Measurements from ENCODE around the gene NRXN3.

NRXN3 gene

DNA sequence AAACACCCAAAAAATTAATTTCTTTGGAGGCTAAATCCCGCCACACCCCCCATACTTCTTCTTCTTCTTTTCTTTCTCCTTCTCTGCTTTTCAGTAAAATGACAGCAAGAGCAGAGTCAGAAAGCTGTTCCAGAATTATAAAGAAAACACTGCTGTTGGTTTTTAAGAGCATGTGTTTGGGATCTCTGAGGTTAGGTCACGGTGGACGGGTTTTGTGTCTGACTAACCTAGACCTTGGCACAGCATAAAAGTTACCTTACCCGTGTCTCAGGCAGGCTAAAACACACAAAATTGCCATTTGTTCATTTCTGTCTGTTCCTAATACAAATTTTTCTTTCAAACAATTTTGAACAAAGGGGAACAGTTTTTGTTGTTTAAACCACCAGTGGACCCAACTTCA lies 540.8 kb downstream of the NRXN3 start:
- no peak for DNase-seq (ENCODE audit: low read depth in 2 of 2)

DNA sequence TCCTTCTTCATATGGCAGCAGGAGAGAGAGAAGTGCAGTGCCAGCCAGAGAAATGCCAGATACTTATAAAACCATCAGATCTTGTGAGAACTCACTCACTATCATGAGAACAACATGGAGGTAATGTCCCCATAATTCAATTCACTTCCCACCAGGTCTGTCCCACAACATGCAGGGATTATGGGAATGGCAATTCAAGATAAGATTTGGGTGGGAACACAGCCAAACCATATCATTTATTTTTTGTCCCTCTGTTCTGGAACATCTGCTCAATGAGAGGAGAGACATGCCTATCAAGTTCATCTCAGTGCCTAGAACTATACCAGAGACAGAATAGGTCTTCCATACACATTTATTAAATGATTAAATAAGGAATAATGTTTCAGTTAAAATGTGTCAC lies 543.5 kb downstream of the NRXN3 start:
- DNase-seq (ENCODE audit: low read depth in 2 of 2), result no peak

DNA sequence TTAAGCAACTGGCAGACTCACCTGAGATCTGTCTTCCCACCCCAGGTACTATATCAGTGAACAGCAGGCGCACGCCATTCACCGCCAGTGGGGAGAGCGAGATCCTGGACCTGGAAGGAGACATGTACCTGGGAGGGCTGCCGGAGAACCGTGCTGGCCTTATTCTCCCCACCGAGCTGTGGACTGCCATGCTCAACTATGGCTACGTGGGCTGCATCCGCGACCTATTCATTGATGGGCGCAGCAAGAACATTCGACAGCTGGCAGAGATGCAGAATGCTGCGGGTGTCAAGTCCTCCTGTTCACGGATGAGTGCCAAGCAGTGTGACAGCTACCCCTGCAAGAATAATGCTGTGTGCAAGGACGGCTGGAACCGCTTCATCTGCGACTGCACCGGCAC lies 544.5 kb downstream of the NRXN3 start:
- DNase-seq (ENCODE audit: low read depth in 2 of 2), result no peak

DNA sequence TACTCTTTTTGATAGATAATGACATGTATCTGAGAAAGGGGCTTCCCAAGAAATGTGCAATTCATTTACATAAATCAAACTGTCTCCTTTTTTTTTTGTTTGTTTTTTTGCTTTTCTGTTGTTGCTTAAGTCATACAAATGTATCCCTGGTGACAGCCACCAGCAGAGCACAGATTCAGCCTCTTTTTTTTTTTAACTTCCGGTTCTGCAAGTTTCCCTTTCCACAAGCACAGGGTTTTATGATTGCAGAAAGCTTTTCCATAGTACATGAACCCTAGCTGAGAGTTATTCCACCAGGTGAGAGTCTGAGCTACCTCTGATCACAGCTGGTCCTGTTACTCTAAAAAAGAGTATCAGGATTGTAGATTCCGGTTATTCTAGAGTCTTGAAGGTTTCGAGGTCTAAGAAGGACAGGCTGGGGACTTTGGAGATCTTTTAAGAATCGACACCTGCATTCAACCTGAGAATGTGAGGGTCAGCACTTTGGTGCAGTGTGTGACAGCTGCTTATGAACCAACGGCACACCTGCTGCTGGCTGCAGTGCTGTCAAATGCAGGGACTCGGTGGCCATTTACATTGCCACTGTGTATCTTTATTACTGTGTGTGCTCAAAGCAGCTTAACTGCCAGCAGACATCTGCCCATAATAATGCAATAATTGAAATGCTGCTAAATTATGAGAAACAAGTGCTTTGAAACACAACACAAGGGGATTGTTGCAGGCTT lies 551.7 kb downstream of the NRXN3 start:
- DNase-seq (ENCODE audit: low read depth in 2 of 2), result no peak

DNA sequence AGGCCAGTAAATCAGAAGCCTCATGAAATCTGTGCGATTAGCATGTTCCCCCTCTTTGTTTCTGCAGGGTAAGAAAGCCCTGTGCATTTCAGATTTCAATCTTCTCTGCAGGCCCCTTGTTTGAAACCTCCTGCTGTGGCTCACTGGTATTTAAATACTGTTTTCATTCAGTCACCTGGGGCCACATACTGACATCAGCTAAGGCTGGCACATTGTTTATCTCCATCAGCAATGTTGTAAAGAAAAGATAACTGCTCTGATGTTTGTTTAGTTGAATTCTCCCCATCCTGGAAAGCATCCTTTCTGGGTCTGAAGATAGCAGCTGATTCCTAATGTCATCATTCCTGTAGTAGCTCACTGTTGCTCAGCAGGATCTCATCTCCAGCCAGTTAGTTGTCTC lies 554.9 kb downstream of the NRXN3 start:
- DNase-seq (ENCODE audit: low read depth in 2 of 2), result no peak

DNA sequence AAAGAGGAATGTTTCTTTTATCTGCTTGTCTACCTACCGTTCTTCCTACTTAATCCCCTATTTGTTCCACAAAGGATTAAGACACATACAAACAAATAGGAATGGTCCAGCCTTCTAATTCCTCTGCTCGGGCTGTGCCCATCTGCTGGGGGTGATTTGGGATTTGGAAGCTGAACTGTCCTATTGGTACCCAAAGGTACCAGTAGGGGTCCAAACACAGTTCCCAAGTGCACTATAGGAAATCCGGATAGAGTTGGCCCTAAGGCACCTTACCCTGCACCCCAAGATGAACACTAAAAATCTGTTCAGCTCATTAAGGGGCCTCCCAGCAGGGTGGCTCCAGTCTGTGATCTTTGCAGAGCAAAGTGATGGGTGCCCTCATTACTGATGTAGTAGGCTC lies 566.9 kb downstream of the NRXN3 start:
- DNase-seq (ENCODE audit: low read depth in 2 of 2), result no peak

DNA sequence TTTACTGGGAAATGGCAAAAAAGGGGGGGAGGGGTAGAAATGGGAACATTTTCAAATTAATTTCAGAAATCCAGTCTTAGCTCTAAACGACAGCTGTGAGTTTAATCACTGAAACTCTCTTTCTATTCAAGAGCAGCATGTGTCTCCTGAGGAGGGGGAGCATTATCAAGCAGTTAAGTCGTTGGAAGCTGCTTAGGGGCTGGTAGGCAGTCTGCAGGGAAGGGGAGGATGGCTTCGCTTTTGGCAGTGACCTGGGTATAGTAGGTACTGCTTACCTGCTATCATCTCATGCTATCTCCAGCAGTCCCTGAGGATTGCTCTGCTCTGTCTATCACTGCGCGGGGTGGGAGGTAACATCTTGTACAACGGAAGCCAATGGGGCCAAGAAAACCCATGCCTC lies 567.4 kb downstream of the NRXN3 start:
- DNase-seq (ENCODE audit: low read depth in 2 of 2), result no peak

DNA sequence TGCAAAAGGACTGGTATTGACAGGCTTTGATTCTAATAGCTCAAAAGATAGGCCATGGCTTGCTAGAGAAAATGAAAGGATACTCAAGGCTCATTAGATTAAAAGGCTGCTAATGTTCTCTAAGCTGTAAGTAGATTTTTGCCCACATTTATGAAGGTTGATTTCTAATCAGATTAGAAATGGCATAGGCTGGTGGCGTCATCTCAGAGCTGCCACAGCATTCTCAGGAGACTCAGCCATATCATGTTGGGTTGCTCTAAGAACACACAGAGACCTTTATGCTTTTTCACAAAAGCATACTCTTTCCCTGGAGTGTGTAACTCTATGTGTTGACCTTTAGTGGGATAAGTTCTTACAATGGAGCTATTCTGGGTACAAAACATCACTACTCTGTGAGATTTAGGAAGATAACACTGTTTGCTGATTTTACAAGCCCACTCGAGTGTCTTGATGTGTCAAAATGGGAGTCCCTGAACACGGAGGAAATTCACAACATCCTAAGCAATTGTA lies 576.0 kb downstream of the NRXN3 start:
- DNase-seq (ENCODE audit: low read depth in 2 of 2), result no peak

DNA sequence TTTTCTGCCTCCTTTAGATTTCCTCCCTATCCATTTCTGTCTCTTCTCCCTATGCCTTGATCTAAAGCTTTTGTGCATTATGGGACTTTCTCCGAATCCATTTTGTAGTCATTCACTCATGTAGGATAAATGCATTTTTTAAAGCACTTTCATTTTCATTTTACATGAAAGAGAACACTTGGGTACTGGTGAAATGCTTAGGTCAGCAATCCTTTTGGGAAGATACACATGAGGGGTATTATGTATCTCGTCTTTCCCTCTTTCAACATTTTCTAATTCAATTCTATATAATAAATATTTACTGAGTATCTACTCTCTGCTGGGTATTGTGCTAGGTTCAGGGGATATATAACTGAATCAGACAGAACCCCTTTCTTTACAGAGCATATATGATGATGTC lies 577.6 kb downstream of the NRXN3 start:
- DNase-seq (ENCODE audit: low read depth in 2 of 2), result no peak

DNA sequence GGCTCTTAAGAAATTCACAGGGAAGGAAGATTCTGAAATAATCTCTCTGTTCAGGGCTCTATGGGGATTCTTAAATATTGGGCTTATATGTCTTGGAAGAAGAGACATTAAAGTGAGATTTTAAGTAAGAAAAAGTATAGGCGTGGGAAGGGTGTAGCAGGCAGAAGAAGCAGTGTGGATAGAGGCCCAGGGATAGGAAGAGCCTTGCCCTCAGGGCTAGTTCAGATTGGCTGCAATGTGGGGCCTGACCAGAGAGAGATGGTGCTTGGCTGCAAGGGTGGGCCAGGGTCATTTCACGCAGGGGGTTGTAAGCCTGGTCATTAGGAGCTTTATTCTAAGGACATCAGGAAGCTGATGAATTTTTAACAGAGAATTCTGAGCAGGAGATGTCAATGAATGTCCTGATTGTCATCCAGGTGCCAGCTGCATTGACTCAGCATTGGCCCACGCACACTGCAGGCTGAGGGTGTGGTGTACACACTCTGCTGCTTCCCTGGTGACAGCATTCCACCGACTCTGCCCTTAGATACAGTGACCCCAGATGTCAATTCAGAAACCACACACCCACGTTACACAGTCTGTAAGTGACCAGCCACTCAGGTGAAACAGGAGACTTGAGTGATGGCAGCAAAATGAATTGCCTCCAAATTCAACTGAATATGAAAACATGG lies 582.5 kb downstream of the NRXN3 start:
- no peak for DNase-seq (ENCODE audit: low read depth in 2 of 2)

DNA sequence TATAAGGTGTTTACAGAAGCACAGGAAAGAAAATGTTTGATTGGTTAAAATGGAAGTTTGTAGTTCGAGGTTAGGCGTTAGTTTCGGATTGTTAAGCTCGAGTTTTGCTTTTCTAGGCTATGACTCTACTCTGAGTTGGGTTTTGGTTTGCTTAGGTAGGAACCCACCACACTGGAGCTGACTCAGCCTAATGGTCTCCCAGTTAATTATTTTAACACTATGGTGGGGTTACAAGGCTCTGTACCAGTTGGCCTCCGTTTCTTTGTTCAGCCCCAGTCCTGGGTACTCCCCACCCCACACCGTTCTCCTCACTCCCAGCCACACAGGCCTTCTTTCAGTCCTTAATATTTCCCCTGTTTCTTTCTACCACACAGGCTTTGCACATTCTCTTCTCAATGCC lies 583.9 kb downstream of the NRXN3 start:
- no peak for DNase-seq (ENCODE audit: low read depth in 2 of 2)

DNA sequence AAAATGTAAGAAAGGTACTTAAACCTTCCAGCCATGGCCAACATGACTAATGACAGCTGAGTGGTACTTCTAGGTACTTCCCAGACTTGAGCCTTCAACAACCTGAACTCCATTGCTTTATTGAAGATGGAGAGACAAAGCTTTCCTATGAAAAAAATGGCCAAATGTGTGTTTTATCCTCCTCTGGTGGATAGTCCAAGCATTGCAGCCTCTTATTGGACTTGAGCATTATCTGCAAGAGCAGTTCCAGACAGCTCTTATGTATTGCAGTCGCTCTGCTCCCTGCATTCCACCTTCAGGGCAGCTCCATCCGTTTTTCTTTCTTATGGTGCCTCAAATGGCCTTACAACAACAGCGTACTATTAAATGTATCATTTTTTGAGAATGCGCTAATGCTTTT lies 588.2 kb downstream of the NRXN3 start:
- DNase-seq (ENCODE audit: low read depth in 2 of 2), result no peak

DNA sequence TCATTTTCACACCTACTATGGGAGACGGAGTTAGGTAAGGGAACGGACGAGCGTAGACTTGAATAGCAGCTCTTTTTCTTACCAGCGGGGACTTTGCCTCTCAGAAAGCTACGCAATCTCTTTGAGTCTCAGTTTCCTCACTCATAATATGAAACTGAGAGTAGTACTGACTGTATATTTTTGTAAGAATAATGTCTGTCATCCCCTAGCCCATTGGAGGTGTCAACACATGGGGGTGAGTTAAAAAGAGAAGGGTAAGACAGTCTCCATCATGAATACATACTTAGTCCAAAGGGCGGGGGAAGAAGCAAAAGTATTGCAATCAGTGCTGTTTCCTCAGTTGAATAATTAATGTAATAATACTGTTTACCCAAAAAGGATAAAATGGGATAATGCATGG lies 592.2 kb downstream of the NRXN3 start:
- DNase-seq (ENCODE audit: low read depth in 2 of 2), result no peak

DNA sequence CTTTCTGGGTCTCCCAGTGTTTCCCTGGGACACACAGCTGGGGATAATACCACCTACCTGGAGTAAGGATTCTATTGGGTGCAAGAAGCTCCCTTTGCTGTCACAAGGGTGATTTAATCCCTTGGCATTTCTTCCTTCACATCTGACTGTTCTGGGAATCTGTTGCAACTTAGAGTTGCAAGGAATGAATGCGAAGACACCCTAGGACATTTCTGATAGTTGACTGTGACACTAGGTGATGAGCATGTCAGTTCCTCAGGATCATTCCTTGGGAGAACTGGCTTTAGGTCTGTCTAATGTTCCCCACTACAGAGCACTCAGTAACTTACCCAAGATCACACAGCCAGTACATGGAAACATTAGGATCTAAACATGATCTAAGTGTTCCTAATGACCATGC lies 593.6 kb downstream of the NRXN3 start:
- DNase-seq (ENCODE audit: low read depth in 2 of 2), result no peak

DNA sequence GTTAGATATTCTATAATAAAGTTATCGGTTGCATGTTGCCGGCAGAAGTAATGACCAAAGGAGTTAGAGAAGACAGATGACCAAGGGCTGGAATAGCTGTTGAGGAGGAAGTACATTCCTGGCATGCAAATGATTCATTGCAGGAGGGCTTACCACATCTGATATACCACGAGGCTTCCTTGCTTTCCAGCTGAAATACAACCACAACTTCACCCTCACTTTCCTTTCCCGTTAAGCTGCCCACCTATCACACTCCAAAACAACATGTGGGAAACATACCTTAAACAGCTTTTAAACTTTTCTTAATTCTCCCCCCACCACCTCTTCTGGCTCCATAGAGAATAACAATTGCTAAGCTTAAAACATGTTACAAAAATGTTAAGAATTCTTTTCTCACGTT lies 594.1 kb downstream of the NRXN3 start:
- no peak for DNase-seq (ENCODE audit: low read depth in 2 of 2)

DNA sequence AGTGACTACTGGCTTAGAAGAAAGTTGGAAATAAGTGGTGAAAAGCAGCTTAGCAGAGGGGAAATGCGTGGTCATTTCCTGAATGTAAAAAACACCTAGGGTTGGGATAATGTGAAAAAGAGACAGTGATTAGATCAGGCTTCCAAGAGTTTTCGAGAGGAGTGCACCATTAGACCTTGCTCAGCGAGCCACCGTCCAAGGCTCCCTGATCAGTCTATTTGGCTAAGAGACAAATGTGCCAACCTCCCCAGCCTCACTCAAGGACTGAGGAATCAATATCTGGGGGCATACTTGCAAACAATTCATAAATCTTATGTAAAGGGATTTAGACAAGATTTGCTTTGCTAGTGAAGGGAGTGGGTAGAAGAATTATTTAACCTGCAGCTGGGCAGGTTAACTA lies 594.5 kb downstream of the NRXN3 start:
- DNase-seq (ENCODE audit: low read depth in 2 of 2), result no peak

DNA sequence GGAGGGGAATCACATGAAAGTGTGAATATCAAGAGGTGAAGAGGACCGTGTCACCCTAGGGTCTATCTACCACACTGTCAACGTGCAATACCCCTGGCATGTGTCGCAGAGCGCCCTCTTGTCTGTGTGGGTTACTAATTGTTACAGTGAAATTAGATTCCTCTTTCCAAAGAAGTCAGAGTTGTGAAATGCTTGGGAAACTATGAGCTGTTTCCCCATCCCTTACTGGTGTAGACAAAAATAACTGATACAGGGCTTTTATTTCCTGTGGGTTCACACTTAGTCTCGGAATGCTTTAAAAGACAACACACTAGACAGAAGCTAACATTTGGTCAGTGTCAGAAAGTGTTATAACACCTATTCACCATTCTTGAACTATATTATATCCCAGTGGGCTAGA lies 597.3 kb downstream of the NRXN3 start:
- no peak for DNase-seq (ENCODE audit: low read depth in 2 of 2)

DNA sequence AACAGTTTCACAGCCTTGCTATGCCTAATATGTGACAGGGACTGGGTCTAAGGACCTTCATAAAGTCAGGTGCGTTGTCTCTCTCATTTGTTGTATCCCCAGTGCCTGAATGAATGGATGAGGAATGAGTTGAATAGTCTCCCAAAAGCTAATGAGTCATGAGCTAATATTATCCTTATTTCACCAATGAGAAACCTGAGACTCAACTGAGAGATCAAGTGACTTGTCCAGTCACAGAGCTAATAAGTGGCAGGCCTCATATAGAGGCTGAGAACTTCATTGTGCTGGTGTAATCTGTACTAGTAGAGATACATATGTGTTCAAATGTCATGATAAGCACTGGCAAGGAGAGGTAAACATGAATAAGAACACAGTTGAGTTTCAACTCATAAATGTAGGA lies 612.4 kb downstream of the NRXN3 start:
- DNase-seq (ENCODE audit: low read depth in 2 of 2), result no peak

DNA sequence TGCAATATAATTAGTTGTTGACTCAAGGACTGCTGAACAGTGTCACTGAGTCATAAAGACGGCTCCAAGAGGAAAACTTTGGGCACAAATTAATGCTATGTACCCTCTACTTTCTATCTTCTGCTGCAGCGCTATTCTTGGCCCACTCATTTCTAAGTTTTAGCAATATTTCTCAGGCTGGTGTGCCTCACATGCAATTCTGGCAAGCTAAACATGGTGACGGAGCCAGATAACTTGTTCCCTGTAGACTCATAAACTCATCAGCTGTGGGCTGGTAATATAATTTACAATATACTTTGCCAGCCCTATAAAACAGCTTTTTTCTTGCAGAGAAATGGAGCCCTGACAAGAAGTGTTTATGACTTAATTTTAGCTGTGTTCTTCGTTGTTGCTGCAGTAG lies 615.1 kb downstream of the NRXN3 start:
- DNase-seq (ENCODE audit: low read depth in 2 of 2), result no peak

DNA sequence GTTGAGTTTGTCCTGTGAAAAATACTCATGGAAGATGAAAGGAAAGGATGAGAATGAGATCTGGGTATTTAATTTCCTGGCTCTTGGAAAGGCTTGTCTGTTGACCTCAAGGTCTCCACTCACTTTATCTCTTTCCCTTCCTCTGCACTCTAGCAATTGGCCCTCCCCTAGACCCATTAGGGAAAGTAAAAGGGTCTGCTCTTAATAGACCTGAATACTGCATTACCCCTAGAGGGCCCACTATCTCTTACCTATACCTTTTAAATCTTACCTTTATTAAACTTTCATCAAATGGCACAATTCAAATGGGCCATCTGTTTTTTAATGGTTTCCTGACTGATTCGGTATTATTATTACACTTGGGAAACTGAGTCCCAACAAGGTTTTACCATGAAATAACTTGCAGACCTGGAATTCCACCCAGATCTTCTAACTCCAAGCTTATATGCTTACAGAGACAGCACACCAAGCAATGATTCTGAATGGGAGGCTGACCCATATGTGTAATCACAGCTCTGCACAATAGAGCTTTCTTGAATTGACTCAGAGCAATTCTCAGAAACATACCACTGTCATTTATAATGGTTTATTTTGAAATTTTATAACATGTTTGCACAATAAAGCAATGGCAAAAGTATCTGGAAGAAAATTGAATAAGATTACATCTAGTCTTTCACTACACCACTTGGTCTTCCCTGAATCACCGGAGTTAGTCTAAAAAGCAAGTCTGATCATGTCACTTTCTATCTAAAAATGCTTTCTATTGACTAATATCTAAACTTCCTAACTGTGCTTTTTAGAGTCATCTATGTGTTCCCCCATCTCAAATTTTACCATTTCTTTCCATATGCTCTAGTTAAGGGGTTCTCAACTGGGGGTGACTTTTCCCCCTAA lies 618.5 kb downstream of the NRXN3 start:
- no peak for DNase-seq (ENCODE audit: low read depth in 2 of 2)

DNA sequence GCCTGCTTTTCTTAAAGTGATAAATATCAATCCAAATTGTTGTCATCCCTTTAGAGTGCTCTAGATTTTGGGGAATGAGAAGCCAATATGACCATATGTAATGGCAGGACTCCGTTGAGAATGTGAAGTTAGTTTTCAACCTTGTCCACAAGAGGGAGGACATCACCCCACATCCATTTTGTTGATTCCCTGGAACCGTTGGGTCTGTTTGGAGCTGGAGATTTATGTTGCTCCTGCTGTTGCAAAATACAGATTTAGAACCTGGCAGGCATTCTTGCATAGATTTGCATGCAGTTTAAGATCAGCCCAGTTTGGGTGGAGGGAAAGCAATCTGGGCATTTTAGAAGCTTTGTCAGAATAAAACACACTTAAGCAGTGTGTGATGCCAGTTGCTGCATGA lies 620.1 kb downstream of the NRXN3 start:
- no peak for DNase-seq (ENCODE audit: low read depth in 2 of 2)

DNA sequence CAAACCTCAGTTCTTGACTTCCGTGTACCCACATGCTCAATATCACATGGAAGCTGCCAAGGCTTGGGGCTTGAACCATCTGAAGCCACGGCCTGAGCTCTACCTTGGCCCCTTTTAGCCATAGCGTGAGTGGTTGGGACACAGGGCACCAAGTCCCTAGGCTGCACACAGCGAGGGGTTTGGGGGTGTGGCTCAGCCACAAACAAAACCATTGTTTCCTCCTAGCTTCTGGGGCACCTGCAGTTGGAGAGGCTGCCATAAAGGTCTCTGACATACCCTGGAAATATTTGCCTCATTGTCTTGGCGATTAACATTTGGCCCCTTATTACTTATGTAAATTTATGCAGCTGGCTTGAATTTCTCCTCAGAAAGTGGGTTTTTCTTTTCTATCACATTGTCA lies 628.6 kb downstream of the NRXN3 start:
- DNase-seq (ENCODE audit: low read depth in 2 of 2), result no peak

DNA sequence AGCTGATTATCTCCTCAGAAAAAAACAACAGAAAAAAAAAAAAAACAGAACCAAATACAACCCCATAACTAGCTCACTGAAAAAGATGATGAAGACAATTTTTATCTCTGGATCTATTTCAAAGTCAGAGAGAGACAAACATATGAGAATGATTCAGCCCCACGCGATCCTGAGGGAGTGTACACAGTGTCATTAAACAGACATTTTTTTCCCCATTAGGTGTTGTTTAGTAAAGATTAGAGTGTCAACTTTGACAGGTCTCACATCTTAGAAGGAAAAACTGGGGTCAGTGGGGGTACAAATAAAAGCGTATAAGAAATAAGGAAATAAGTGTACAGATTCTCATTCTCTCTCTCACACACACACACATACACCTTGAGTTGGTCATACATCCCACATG lies 635.4 kb downstream of the NRXN3 start:
- DNase-seq (ENCODE audit: low read depth in 2 of 2), result no peak

All from stimulated activated CD8-positive, alpha-beta memory T cell treated with anti-CD3 and anti-CD28 coated beads, Interleukin-2, amount 100 ng/mL, for 48 hours (primary cell).